ENCODE data around the gene CPPED1.

- TF ChIP-seq POLR2AphosphoS5 (IDR thresholded peaks at IDR 0.05; ENCODE audit: borderline replicate concordance, low read depth, low read length) (no peak), EZH2 (IDR thresholded peaks at IDR 0.05) (no peak)
Observed at GRCh38 chr16:12723681-12724080, 80.0 kb downstream of the CPPED1 start.
